HG03066 (cell line): ENCODE measurements around the gene CLDN8.

Experiments used
- ATAC-seq: cut with Tn5 transposase; IDR thresholded peaks from one replicate; pipeline ENCODE4 v1.9.1; 2021; ENCODE audit warnings: low read depth; ENCODE audit not compliant: unreplicated experiment

The CLDN8 gene

GRCh38 chr21:30216041-30216723 lies at the start of gene CLDN8:
Gene CLDN8, minus strand, starts transcription at chr21:30216097. Its CDS starts 172 bp downstream, at chr21:30215925.
- ATAC-seq = no peak

GRCh38 chr21:30257773-30258172 lies 41.9 kb upstream of the CLDN8 start:
- no peak for ATAC-seq

- no peak for ATAC-seq
These were observed 40.2 kb upstream of the CLDN8 start for GRCh38 chr21:30256100-30256499.

- ATAC-seq = no peak
These were observed 39.8 kb upstream of the CLDN8 start for GRCh38 chr21:30255679-30256078.

- no peak for ATAC-seq
These were observed 35.9 kb upstream of the CLDN8 start for GRCh38 chr21:30251781-30252180.

GRCh38 chr21:30249936-30250335 lies 34.0 kb upstream of the CLDN8 start:
- no peak for ATAC-seq

GRCh38 chr21:30248844-30249243 lies 32.9 kb upstream of the CLDN8 start:
- no peak for ATAC-seq

GRCh38 chr21:30245061-30245460 lies 29.2 kb upstream of the CLDN8 start:
- ATAC-seq = no peak

- ATAC-seq = no peak
These were observed 27.8 kb upstream of the CLDN8 start for GRCh38 chr21:30243691-30244090.

- no peak for ATAC-seq
These were observed 24.8 kb upstream of the CLDN8 start for GRCh38 chr21:30240661-30241060.

- ATAC-seq = no peak
These were observed 22.3 kb upstream of the CLDN8 start for GRCh38 chr21:30238168-30238567.

GRCh38 chr21:30234643-30235042 lies 18.7 kb upstream of the CLDN8 start:
- ATAC-seq = no peak

- no peak for ATAC-seq
These were observed 18.2 kb upstream of the CLDN8 start for GRCh38 chr21:30234050-30234449.

GRCh38 chr21:30233228-30234020 lies 17.5 kb upstream of the CLDN8 start:
- ATAC-seq = no peak

- ATAC-seq = no peak
These were observed 16.1 kb upstream of the CLDN8 start for GRCh38 chr21:30232011-30232410.

- ATAC-seq = no peak
These were observed 11.9 kb upstream of the CLDN8 start for GRCh38 chr21:30227633-30228404.

GRCh38 chr21:30227128-30227527 lies 11.2 kb upstream of the CLDN8 start:
- ATAC-seq = no peak

GRCh38 chr21:30223596-30223995 lies 7.7 kb upstream of the CLDN8 start:
- ATAC-seq = no peak

GRCh38 chr21:30222724-30223123 lies 6.8 kb upstream of the CLDN8 start:
- ATAC-seq = no peak

- ATAC-seq = no peak
These were observed 4.8 kb downstream of the CLDN8 start for GRCh38 chr21:30211071-30211470.

GRCh38 chr21:30209601-30210000 lies 6.3 kb downstream of the CLDN8 start:
- ATAC-seq = no peak
